MM.1S (cell line): ENCODE data around the gene MAP4.

ENCODE experiments used
- DNase-seq: peaks from one replicate; pipeline ENCODE4 v3.0.0-alpha.2; 2015
- H2AFZ ChIP-seq: fragments of 300-600 bp; sonication (generic); 2 replicates; pipeline ENCODE4 v1.6.0; 2016; ENCODE audit warnings: antibody characterized with exemption, low read length
- H3F3A ChIP-seq: fragments of 300-600 bp; sonication (generic); 2 replicates; pipeline ENCODE4 v1.6.1; 2016; ENCODE audit warnings: mild to moderate bottlenecking, antibody characterized with exemption, low read length, moderate library complexity, mixed read lengths; ENCODE audit not compliant: insufficient read depth
- H3K27ac ChIP-seq: fragments of 300-600 bp; sonication (generic); 2 replicates; pipeline ENCODE4 v1.5.1; 2016; ENCODE audit warnings: mild to moderate bottlenecking, low read length
- H3K27me3 ChIP-seq: fragments of 300-600 bp; sonication (generic); replicated peaks from 2 replicates; pipeline ENCODE4 v1.6.0; 2016; ENCODE audit warnings: low read length; ENCODE audit not compliant: insufficient read depth
- H3K36me3 ChIP-seq: fragments of 300-600 bp; sonication (generic); replicated peaks from 2 replicates; pipeline ENCODE4 v1.6.1; 2016; ENCODE audit warnings: mild to moderate bottlenecking, low read length, mixed read lengths; ENCODE audit not compliant: insufficient read depth
- H3K4me1 ChIP-seq: fragments of 300-600 bp; sonication (generic); 2 replicates; pipeline ENCODE4 v1.6.1; 2016; ENCODE audit warnings: low read length, mixed read lengths
- H3K4me2 ChIP-seq: fragments of 300-600 bp; sonication (generic); 2 replicates; pipeline ENCODE4 v1.6.0; 2016; ENCODE audit warnings: low read depth, low read length
- H3K4me3 ChIP-seq: fragments of 300-600 bp; sonication (generic); 2 replicates; pipeline ENCODE4 v1.5.1; 2016; ENCODE audit warnings: low read length, mixed read lengths
- H3K79me2 ChIP-seq: fragments of 300-600 bp; sonication (generic); 2 replicates; pipeline ENCODE4 v1.6.1; 2016; ENCODE audit warnings: mixed run types, low read length, mixed read lengths
- H3K9ac ChIP-seq: fragments of 300-600 bp; sonication (generic); 2 replicates; pipeline ENCODE4 v1.6.1; 2016; ENCODE audit warnings: low read length, mixed read lengths
- H3K9me2 ChIP-seq: fragments of 300-600 bp; sonication (generic); replicated peaks from 2 replicates; pipeline ENCODE4 v1.6.1; 2016; ENCODE audit warnings: mild to moderate bottlenecking, low read length, mixed read lengths; ENCODE audit not compliant: insufficient read depth
- H3K9me3 ChIP-seq: fragments of 300-600 bp; sonication (generic); replicated peaks from 2 replicates; pipeline ENCODE4 v1.6.1; 2016; ENCODE audit warnings: mild to moderate bottlenecking, low read length, mixed read lengths; ENCODE audit not compliant: insufficient read depth
- H4K20me1 ChIP-seq: fragments of 300-600 bp; sonication (generic); 2 replicates; pipeline ENCODE4 v1.6.1; 2016; ENCODE audit warnings: mild to moderate bottlenecking, low read length, moderate library complexity, mixed read lengths; ENCODE audit not compliant: insufficient read depth
- EZH2 ChIP-seq: fragments of 300-600 bp; sonication (generic); optimal IDR thresholded peaks from 2 replicates; pipeline ENCODE3; 2017; ENCODE audit warnings: low read depth, mild to moderate bottlenecking, antibody characterized with exemption, low read length, mixed read lengths
- EZH2phosphoT487 ChIP-seq: fragments of 300-600 bp; sonication (generic); IDR thresholded peaks from 2 replicates; pipeline ENCODE4 v1.6.1; 2018; ENCODE audit warnings: antibody characterized with exemption, low read length
- TF ChIP-seq, protein P1 (sequence below): fragments of 300-600 bp; sonication (generic); IDR thresholded peaks from 2 replicates; pipeline ENCODE4 v1.5.1; 2016; ENCODE audit warnings: antibody characterized with exemption, low read length, mixed read lengths

MAP4 gene

GRCh38 chr3:47871389-47871788 is 144.8 kb downstream of the MAP4 start:
- H3K79me2 ChIP-seq: no peaks in the 10 kb centered on the region
- H3K4me3 ChIP-seq: no peak overlapping the region
- H3K27me3 ChIP-seq: no peaks in the 10 kb centered on the region
- no peak overlapping the region for H3K27ac ChIP-seq
- H3K4me2 ChIP-seq: no peak overlapping the region
- H4K20me1 ChIP-seq: no peaks in the 10 kb centered on the region
- no peaks in the 10 kb centered on the region for H3K36me3 ChIP-seq
- no peaks in the 10 kb centered on the region for H3K9me3 ChIP-seq
- no peak overlapping the region for H3K9ac ChIP-seq
- no peak for DNase-seq
- H2AFZ ChIP-seq: no peak overlapping the region
- TF ChIP-seq EZH2: no peak
- TF ChIP-seq, protein P1, sequence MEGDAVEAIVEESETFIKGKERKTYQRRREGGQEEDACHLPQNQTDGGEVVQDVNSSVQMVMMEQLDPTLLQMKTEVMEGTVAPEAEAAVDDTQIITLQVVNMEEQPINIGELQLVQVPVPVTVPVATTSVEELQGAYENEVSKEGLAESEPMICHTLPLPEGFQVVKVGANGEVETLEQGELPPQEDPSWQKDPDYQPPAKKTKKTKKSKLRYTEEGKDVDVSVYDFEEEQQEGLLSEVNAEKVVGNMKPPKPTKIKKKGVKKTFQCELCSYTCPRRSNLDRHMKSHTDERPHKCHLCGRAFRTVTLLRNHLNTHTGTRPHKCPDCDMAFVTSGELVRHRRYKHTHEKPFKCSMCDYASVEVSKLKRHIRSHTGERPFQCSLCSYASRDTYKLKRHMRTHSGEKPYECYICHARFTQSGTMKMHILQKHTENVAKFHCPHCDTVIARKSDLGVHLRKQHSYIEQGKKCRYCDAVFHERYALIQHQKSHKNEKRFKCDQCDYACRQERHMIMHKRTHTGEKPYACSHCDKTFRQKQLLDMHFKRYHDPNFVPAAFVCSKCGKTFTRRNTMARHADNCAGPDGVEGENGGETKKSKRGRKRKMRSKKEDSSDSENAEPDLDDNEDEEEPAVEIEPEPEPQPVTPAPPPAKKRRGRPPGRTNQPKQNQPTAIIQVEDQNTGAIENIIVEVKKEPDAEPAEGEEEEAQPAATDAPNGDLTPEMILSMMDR: no peak
- TF ChIP-seq EZH2phosphoT487: no peak
- H3F3A ChIP-seq: no peaks in the 10 kb centered on the region
- H3K4me1 ChIP-seq: no peaks in the 10 kb centered on the region
- H3K9me2 ChIP-seq: no peaks in the 10 kb centered on the region

DNA sequence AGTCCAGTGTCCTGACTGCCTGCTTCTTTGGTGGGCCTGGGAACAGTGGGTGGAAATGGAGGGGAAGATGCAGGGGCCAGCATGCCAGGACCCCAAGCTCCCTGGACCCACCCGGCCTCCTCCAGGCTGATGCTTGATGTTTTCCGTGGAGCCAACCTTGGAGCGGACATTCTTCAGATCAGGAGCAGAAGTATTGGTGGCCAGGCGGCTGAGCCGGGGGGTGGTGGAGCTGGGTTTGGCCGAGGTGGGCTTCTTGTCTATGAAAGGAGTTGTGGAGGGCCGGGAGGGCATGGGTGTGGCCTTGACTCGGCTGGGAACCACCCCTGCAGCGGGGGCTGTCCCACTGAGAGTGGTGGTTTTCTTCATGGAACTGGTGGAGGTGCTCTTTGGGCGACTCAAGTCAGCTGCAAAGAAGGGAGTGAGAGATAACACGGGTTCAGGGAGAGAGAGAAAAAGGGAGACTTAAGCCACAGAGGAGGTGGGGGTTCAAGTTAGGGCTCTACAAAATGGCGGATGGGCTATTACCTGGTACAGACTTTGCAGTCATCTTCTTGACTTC is 145.4 kb downstream of the MAP4 start:
- H3K79me2 ChIP-seq: no peaks in the 10 kb centered on the region
- H3K4me3 ChIP-seq: no peak overlapping the region
- H3K4me1 ChIP-seq: no peaks in the 10 kb centered on the region
- H2AFZ ChIP-seq: no peak overlapping the region
- no peak overlapping the region for H3K9ac ChIP-seq
- no peaks in the 10 kb centered on the region for H3K9me3 ChIP-seq
- H4K20me1 ChIP-seq: no peaks in the 10 kb centered on the region
- DNase-seq: no peak
- H3K36me3 ChIP-seq: no peaks in the 10 kb centered on the region
- H3K27me3 ChIP-seq: no peaks in the 10 kb centered on the region
- no peak overlapping the region for H3K27ac ChIP-seq
- H3K9me2 ChIP-seq: no peaks in the 10 kb centered on the region
- TF ChIP-seq EZH2 (no peak), EZH2phosphoT487 (no peak)
- TF ChIP-seq, protein P1: no peak
- no peaks in the 10 kb centered on the region for H3F3A ChIP-seq
- no peak overlapping the region for H3K4me2 ChIP-seq

DNA sequence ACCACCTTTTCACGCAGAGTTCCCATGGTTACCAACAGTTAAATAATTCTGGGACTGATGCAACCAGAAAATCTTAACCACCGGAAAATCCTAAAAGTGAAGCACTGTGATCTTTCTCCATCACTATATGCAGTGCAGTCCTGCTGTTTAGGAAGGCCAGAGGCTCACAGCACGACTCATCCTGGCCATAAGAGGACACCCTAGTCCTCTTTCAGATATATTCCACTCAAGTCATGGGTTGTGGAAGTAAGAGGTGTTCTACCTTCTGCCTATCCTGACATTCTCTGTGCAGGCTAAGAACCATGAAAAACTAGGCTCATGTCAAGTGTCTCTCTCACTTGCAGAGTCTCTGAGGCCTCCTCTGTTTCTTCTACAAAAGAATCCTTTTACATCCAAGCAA is 146.1 kb downstream of the MAP4 start:
- H4K20me1 ChIP-seq: no peaks in the 10 kb centered on the region
- no peaks in the 10 kb centered on the region for H3K27me3 ChIP-seq
- no peaks in the 10 kb centered on the region for H3K4me1 ChIP-seq
- H3K27ac ChIP-seq: no peak overlapping the region
- H2AFZ ChIP-seq: no peak overlapping the region
- H3K79me2 ChIP-seq: no peaks in the 10 kb centered on the region
- no peaks in the 10 kb centered on the region for H3K9me3 ChIP-seq
- no peak for TF ChIP-seq EZH2
- TF ChIP-seq, protein P1: no peak
- no peak for TF ChIP-seq EZH2phosphoT487
- H3F3A ChIP-seq: no peaks in the 10 kb centered on the region
- no peak for DNase-seq
- no peak overlapping the region for H3K4me2 ChIP-seq
- no peaks in the 10 kb centered on the region for H3K36me3 ChIP-seq
- H3K9ac ChIP-seq: no peak overlapping the region
- no peak overlapping the region for H3K4me3 ChIP-seq
- no peaks in the 10 kb centered on the region for H3K9me2 ChIP-seq
